MCF 10A (cell line): Measurements from ENCODE around the gene SLC43A1. TPM values are rescaled to one million over a fixed set of nuclear protein-coding genes. Genes with fewer than 3 reads are reported as not detected.
"Not testable (repeated sequence)": the region's sequence is repeated elsewhere in the genome, so short reads cannot be mapped to it uniquely, and the experiment has no call there.

Experiments used
- BruUV-seq: library from RNA; stranded (reverse); fragments of 400-500 nt; replicated peaks from 2 replicates; lab custom pipeline; 2021; lab: Mats Ljungman, UMichigan
- CTCF ChIA-PET: fragments of 300-600 bp; sonication (Branson Sonifier 250); formaldehyde crosslinking; extraction: SDS; loops from one replicate; lab custom pipeline; 2021; ENCODE audit warnings: antibody characterized with exemption, inconsistent platforms; lab: Yijun Ruan, JAX
- POLR2A ChIA-PET: fragments of 300-600, 350-650 bp; sonication (Branson Sonifier 250); formaldehyde crosslinking; extraction: SDS; loops from one replicate; lab custom pipeline; 2020; ENCODE audit warnings: antibody characterized with exemption, inconsistent platforms; lab: Yijun Ruan, JAX
- DNase-seq: peaks from one replicate; pipeline ENCODE4 v3.0.0-alpha.2; 2018; ENCODE audit not compliant: unreplicated experiment
- H3K27ac Mint-ChIP-seq: one replicate; pipeline ENCODE4 v1.8.0; 2022; ENCODE audit warnings: mild to moderate bottlenecking, low read depth, mixed read lengths; ENCODE audit not compliant: unreplicated experiment
- H3K27me3 Mint-ChIP-seq: one replicate; pipeline ENCODE4 v1.8.0; 2022; ENCODE audit warnings: mixed read lengths; ENCODE audit not compliant: insufficient read depth, unreplicated experiment
- H3K36me3 Mint-ChIP-seq: one replicate; pipeline ENCODE4 v1.8.0; 2022; ENCODE audit warnings: mild to moderate bottlenecking, moderate library complexity, mixed read lengths; ENCODE audit not compliant: insufficient read depth, unreplicated experiment
- H3K4me1 Mint-ChIP-seq: one replicate; pipeline ENCODE4 v1.8.0; 2022; ENCODE audit warnings: mixed read lengths; ENCODE audit not compliant: insufficient read depth, unreplicated experiment
- H3K4me3 Mint-ChIP-seq: one replicate; pipeline ENCODE4 v1.8.0; 2022; ENCODE audit warnings: mild to moderate bottlenecking, moderate library complexity, mixed read lengths; ENCODE audit not compliant: unreplicated experiment
- H3K9me3 Mint-ChIP-seq: one replicate; pipeline ENCODE4 v1.8.0; 2022; ENCODE audit warnings: mixed read lengths; ENCODE audit not compliant: unreplicated experiment
- CTCF ChIP-seq: fragments of 200-600 bp; IDR thresholded peaks from one replicate; pipeline ENCODE4 v1.8.0; 2022; ENCODE audit warnings: antibody characterized with exemption, mild to moderate bottlenecking; ENCODE audit not compliant: unreplicated experiment
- intact Hi-C: fragments of 100-400 bp; cut with micrococcal nuclease; formaldehyde crosslinking; loops from 2 replicates; pipeline ENCODE4 v1.14.1; 2022
- total RNA-seq: library from RNA; stranded (reverse); gene quantifications from 2 replicates; pipeline ENCODE4 v1.2.3, GENCODE V29; 2022

SLC43A1 gene
- total RNA-seq, 1 experiment from 2014 or later, result 3.2 TPM

GRCh38 chr11:57539342-57539741 lies 23.8 kb upstream of the SLC43A1 start:
- no peak for DNase-seq
- Mint-ChIP-seq H3K4me3 (no peak overlapping the region), H3K27ac (no peak overlapping the region), H3K4me1 (no peaks in the 10 kb centered on the region), H3K9me3 (no peaks in the 10 kb centered on the region), H3K36me3 (no peaks in the 10 kb centered on the region), H3K27me3 (peaks cover 43% of the 10 kb centered on the region)
- BruUV-seq, result no TSS peak
- TF ChIP-seq CTCF, result no peak
- POLR2A ChIA-PET, result no interaction called here
- CTCF ChIA-PET, result interaction anchor here (0.9 to 1.4 kb wide), 4 partner anchors 12 to 102 kb away, joined by 3 read pairs; no protein-coding TSS in a partner anchor
- intact Hi-C loops, result loop anchor here (10.0 kb wide), 1 partner anchor 975 kb away; no protein-coding TSS in a partner anchor

GRCh38 chr11:57536947-57537619 lies 21.6 kb upstream of the SLC43A1 start, which contains the start of gene SMTNL1:
TSS of gene SMTNL1 (plus strand) at chr11:57537595. CDS start at chr11:57542643, 5,048 bp downstream.
- POLR2A ChIA-PET, result interaction anchor here (0.7 kb wide), 1 partner anchor 135 kb away, joined by 3 read pairs; no protein-coding TSS in a partner anchor
- intact Hi-C loops, result loop anchor here (10.0 kb wide), 1 partner anchor 978 kb away; no protein-coding TSS in a partner anchor

DNA sequence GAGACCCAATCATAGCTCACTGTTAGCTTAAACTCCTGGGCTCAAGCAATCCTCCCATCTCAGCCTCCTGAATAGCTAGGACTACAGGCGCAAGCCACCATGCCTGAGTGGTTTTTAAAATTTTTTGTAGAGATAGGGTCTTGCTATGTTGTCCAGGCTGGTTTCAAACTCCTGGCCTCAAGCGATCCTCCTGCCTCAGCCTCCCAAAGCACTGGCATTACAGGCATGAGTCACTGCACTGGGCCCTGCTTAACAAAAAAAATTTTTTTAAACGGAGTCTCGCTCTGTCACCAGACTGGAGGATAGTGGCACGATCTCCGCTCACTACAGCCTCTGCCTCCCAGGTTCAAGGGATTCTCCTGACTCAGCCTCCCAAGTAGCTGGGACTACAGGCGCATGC lies 18.9 kb upstream of the SLC43A1 start:
- DNase-seq, H3K36me3 Mint-ChIP-seq, BruUV-seq, H3K27ac Mint-ChIP-seq, POLR2A ChIA-PET, H3K9me3 Mint-ChIP-seq, H3K4me3 Mint-ChIP-seq, H3K4me1 Mint-ChIP-seq: not testable (repeated sequence)
- H3K27me3 Mint-ChIP-seq, result peaks cover 24% of the 10 kb centered on the region
- CTCF ChIA-PET, result interaction anchor here (0.7 to 2.3 kb wide), 6 partner anchors 15 to 990 kb away, joined by 3 to 14 read pairs (median 4); partner anchors contain the start of gene UBE2L6
- intact Hi-C loops, result loop anchor here (10.0 kb wide), 1 partner anchor 980 kb away; no protein-coding TSS in a partner anchor

More at GRCh38 chr11:57536947-57537619, 21.6 kb upstream of the SLC43A1 start, which contains the start of gene SMTNL1:
- Mint-ChIP-seq H3K27me3 (peaks cover 24% of the 10 kb centered on the region), H3K9me3 (no peaks in the 10 kb centered on the region), H3K4me3 (no peak within 1 kb of the TSS), H3K36me3 (no peaks in the 10 kb centered on the region), H3K27ac (no peak within 1 kb of the TSS), H3K4me1 (no peaks in the 10 kb centered on the region)
- TF ChIP-seq CTCF, result no peak
- CTCF ChIA-PET, result interaction anchor here (0.6 to 2.1 kb wide), 7 partner anchors 9 to 203 kb away, joined by 3 to 10 read pairs (median 4); partner anchors contain the start of gene UBE2L6
- BruUV-seq, result no TSS peak
- no peak for DNase-seq

- Mint-ChIP-seq H3K9me3 (no peaks in the 10 kb centered on the region), H3K27ac (peak within 1 kb of the TSS; percentile 79), H3K4me3 (peak within 1 kb of the TSS; percentile 96), H3K36me3 (peaks cover 7% of the 10 kb centered on the region), H3K27me3 (peaks cover 8% of the 10 kb centered on the region), H3K4me1 (peaks cover 11% of the 10 kb centered on the region)
- intact Hi-C loops, result loop anchor here (1.0 to 10.0 kb wide), 3 partner anchors 38 to 984 kb away; no protein-coding TSS in a partner anchor
- TF ChIP-seq CTCF, result no peak
- POLR2A ChIA-PET, result interaction anchor here (0.9 to 2.2 kb wide), 11 partner anchors 15 to 1614 kb away, joined by 3 to 11 read pairs (median 4); partner anchors contain the start of genes CLP1, MED19, SLC43A1 and SLC43A3
- no TSS peak for BruUV-seq
- peak; percentile 98 for DNase-seq
- CTCF ChIA-PET, result interaction anchor here (0.7 to 8.1 kb wide), 9 partner anchors 15 to 223 kb away, joined by 3 to 254 read pairs (median 8); partner anchors contain the start of genes RTN4RL2 and SLC43A1
Observed at GRCh38 chr11:57530596-57531507, 15.3 kb upstream of the SLC43A1 start, which contains the start of gene TIMM10. TSS of gene TIMM10 (minus strand) at chr11:57530754. CDS start at chr11:57530189, 565 bp downstream.
